Colon (tissue), 2 donors: ENCODE results near the gene TBL1XR1.
"Not testable (repeated sequence)": the region's sequence is repeated elsewhere in the genome, so short reads cannot be mapped to it uniquely, and the experiment has no call there.

Source experiments
- FAIRE-seq: peaks from 2 replicates; lab custom pipeline; 2012; peaks lifted over from hg19 to GRCh38; lab: Jason Lieb, UNC
- donor health status: control.
- donor health status: control.

The TBL1XR1 gene

DNA sequence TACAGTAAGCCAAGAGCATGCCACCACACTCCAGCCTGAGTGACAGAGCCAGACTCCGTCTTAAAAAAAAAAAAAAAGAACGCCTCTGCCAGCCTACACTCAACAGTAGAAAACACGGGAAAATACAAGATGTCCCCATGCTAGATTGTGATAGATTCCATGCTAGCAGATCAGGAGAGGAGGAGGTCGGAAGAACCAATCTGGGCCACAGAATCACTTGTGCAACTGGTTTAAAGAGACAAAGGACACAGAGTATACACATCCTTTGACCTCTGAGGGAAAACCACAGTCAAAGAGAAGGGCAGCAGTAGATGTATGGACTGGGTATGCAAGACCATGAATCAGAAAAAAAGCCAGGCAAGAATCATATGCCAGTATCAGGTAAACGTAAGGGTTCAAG lies 15.9 kb downstream of the TBL1XR1 start:
- no peak for FAIRE-seq

DNA sequence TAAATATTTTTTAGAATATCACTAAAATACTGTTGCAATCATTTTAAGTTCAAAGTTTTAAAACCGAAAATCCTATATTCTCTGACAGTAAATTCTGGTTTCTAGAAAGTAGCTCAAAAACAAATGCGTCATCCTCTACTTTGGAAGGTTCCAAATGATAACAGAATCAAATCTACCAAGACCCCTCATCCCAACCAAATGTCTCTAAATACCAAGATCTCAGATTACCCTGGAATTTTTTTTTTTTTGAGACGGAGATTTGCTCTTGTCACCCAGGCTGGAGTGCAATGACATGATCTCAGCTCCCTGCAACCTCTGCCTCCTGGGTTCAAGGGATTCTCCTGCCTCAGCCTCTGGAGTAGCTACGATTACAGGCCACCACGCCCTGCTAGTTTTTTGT lies 16.8 kb downstream of the TBL1XR1 start:
- FAIRE-seq: no peak

DNA sequence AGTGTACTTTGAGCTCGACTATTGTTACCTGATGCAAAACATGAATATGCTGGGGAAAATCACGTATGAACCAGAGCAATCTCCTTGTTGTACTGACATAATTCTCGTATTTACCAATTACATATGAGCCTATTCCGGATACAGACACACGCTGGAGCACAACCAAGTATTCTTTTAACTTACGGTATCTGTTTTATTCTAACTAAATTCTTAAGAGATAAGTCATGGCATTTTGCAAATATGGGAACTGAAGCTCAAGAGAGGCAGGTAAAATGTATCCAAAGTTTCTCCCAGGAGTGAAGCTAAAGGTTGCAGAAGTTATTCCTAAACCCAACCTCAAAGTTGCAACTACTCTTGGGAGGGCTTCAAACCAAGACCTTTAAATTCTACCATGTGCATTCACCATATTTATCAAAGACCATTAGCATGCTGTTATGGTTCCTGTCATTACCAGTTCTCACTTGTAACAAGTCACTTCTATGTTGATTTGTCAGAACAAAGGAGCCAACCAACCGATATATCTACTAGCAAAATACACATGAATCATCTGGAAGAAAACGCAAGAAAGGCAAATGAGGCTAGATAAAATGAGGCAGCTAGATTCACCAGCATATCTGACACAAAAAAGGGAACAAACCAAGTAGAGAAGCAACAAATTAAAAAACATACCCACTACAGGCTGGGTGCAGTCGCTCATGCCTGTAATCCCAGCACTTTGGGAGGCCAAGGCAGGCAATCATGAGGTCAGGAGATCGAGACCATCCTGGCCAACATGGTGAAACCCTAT lies 17.8 kb downstream of the TBL1XR1 start:
- no peak for FAIRE-seq

DNA sequence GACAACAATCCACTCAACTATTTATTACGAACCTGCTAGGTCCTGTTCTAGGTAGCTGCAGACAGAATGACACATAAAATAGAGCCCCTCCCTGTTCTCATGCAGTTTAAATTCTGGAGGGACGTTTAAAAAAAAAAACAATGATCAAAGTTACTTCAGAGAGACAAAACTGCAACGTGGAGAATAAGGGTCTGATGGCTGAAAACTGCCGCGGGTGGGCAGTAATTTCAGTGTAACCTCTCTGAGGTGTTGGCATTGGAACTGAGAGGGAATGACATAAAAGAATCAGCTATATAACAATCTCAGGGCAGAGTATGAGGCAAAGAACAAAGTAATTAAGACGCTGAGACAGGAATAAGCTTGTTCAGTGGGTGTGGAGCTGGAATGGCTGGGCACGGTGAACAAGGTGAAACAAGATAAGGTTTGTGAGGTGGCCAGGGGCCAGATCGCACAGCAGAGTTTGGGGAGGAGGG lies 19.5 kb downstream of the TBL1XR1 start:
- no peak for FAIRE-seq

DNA sequence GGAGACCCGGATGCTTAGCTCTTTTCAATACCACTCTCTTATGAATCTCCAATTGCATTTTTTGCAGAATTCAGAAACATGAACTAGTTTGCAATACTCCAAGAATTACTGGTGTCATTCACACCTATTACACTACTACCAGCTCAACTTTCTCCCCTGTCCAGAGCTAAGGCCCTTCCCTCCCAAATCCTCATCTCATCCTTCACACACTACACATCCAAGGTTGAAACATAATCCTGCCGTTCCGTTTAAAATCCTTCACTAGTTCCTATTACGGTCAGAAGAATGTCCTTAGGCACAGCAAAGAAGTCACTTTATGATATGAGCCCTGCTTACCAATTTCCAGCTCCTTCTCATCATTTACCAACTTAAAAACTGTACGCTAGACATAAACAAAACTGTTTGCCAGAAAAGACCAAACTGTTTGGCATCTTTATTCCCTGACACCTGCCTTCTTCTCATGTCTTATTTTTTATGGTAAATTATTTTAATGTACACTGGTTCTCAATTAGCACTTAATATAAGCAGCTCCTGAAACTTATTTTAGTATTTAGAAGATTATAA lies 22.6 kb downstream of the TBL1XR1 start:
- no peak for FAIRE-seq

DNA sequence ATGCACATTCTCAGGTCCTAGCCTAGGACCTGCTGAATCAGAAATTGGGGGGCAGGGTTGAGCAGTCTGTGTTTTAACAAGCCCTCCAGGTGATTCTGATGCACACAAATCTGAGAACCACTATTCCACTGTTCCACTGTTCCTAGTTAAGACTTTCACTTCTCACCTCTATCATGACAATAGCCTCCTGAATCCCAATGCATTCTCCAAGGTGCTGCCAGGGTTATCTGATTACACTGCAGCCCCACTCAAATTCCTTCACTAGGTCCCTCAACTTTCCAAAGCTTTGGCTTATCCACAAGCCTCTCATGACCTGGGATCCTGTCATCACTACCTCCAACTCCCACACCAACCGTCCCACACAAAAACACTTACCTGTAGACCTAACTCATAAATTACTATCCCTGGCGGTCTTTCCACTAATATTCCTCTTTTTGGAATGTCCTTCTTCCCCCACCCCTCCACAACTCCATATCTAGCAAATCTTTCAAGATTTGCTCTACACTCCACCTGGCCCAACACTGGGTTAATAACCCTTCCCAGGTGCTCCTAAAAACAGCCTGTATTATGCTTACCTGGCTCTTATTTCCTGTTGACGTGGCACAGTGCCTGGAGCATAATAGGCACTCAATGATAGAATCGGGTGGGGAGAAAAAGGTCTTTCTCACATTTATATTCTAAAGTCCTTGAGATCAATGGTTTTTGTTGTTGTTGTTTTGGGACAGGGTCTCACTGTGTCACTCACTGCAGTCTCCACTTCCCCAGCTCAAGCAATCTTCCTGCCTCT lies 27.2 kb downstream of the TBL1XR1 start:
- FAIRE-seq: no peak

DNA sequence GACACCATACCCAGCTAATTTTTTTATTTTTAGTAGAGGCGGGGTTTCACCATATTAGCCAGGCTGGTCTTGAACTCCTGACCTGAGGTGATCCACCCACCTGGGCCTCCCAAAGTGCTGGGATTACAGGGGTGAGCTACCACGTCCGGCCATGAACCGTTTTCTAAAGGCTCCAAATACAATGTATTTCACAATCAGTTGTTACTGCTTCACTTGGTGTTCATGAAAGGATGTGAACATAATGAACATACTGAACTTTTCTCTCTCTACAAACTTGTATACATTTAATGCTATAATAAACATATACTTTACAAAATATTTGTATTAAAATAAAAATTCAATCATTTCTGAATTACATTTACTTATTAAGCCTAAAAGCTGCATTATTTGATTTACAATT lies 28.9 kb downstream of the TBL1XR1 start:
- FAIRE-seq: no peak

DNA sequence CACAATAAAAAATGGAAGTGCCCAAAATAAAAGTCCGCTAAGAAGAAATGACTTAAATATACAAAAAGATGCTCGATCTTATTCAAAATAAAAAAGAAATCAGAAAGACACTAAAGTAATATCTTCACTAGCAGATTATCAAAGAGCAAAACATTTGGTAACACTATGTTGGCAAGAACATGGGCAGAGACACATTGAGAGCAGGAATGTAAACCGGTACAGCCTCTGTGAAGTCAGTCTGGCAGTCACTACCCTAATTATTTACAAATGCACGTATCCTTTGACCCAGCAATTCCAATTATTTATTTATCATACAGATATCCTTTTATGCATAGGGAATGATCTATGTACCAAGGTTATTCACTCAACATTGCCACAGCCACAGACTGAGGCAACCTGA lies 34.5 kb downstream of the TBL1XR1 start:
- FAIRE-seq: no peak

DNA sequence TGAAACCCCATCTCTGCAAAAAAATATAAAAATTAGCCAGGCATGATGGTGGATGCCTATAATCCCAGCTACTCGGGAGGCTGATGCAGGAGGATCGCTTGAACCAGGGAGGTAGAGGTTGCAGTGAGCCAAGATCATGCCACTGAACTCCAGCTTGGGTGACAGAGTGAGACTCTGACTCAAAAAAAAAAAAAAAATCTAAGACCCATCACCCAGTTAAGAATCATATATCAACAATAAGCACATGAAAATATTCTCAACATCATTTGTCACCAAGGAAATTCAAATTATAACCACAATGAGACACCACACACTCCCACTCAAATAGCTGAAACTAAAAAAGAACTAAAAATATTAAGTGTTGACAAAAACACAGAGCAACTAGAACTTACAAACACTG lies 35.7 kb downstream of the TBL1XR1 start:
- FAIRE-seq: not testable (repeated sequence)

DNA sequence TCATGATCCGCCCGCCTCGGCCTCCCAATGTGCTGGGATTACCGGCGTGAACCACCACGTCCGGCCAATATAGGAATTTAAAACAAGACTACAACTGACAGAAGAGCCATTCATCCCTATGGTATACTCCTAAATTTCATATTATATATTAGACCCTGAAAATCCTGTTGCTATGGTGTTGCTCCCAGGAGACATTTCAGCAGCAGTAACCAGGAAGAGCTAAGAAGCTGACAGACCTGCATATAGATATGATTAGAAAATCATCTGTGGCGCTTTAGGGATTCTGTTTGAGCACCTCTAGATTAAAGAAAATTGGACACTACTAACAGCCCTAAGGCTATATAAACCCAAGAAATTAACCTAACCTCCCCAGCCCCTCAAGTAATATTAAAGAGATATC lies 38.8 kb downstream of the TBL1XR1 start:
- FAIRE-seq: no peak

DNA sequence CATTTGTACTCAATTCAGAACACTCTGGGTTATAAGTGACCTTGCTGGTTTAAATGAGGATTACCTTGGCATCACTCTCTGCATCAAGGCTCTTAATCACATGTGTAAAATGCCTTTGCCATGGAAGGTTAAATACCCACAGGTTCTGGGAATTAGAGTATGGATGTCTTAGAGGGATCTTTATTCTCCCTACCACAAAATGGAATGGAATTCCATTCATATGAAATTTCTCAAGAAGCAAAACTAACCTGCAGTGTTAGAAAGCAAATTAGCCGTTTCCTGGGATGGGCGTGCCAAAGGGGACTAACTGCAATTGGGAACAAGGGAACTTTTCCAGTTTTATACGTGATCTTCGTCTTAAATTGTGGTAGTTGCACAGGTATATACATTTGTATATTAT lies 39.8 kb downstream of the TBL1XR1 start:
- no peak for FAIRE-seq

DNA sequence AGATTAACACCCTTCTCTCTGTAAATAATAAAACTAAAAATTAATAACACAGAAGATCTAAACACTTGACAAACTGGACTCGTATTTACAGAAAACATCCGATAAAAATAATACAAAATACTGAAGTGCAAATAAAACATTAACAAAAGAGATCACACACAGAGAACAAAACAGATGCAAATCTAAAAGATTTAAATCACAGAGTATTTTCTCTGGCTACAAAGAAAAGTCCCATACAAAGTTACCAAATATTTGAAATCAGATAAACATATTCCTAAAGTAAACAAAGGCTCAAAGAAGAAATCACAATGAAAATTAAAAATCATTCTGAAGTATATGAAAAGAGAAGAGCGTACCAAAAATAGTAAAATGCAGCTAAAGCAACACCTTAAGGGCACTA lies 42.5 kb downstream of the TBL1XR1 start:
- peak; percentile 78 for FAIRE-seq

DNA sequence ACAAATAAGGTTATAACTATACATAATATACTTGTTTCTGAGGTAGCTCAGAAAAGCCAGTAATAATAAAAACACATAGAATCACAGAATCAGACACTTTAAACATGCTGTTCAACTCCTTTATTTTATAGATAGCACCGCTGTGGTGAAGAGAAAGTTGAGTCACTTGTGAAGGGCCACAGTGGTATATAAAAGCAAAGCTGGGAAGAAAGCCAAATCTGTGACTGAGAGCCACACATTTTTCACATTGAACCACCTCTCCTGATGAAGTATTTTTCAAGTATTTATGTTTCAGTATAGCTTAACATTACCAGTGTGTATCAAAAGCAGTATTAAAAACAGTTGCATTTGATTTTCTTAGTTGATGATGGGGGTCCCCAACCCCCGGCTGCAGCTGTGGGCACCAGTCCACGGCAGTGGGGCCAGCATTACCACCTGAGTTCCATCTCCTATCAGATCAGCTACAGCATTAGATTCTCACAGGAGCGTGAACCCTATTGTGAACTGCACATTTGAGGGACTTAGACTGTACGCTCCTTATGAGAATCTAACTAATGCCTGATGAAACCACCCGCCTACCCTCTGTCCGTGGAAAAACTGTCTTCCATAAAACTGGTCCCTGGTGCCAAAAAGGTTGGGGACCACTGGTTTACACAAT lies 46.2 kb downstream of the TBL1XR1 start:
- no peak for FAIRE-seq

DNA sequence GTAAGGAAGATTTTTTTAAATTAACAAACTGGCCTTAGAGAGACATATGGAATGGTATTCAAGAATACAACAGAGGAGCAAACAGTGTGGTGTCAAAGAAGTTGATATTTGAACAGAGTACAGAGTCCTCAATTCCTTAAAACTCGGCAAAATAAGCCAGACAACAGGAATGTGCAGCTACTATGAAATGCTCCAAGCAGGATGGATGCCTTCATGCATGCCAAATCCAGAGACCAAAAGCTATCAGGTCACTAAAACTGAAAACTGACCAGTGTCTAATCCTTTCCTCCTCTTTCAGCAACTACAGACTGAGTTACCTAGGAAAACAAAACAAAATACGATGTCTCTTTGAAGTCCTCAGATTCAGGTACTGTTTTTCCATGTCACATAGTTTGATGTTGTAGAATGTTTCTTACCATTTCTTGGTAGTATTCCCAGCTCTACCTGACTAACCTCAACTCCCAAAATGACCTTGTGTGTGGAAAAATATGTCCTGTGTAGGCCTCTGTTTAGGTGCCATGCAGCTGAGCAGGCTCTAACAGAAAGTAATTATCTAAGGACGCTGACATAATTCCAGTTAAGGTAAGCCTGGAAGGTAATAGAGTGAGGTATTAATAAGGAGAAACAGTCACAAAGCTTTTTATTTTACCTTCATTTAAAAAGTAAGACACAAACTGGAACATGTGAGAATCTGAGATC lies 46.9 kb downstream of the TBL1XR1 start:
- FAIRE-seq: no peak

DNA sequence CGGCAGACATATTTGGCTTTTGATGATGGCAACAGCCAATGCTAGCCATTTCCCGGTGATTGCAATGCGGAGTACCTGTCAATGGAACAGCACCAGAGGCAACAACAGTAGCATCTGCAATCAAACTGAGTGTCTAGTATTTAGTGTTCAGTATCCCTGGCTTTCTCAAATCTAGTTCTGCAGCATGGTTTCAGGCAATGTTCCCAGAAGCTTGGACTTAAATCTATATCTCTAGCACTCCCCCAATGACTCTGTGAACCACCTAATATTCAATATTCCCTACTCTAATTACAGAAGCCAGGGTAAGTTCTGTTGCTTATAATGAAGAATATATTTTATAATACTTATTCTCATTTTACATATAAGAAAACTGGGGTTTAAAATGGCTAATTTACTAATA lies 48.2 kb downstream of the TBL1XR1 start:
- no peak for FAIRE-seq

DNA sequence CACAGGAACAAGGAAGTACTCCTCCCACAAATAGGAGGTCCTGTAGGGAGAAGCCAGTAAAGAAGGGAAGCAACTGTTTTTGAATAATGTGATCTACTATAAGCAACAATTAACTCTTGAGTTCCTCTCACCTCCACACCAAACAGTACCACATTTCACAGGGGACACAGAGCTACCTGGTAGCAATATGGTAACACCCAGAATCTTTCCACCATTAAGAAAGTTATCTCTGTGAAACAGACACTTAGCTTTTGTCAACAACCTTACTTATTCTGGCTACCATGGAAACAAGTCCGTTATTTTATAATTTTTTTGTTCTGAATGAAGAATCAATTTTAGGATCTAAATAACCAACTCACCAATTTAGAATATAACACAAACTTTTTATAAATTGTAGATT lies 49.5 kb downstream of the TBL1XR1 start:
- FAIRE-seq: no peak

DNA sequence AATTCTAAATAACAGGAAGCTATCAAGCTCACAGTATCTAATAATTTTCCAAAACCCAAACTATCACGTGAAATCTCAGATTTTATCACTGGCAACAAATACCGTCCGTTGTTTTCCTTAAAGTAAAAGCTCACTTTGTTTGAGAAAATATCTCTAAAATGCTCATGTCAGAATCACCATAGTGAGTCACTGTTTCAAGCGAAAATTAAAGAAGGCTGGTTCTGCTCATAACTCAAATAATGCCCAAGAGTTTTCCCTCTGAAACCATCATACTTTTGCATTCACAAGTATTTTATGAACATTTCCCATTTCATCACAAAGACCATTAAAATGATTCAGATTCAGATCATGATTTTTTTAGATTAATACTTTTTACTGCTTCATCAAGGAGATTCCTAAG lies 50.6 kb downstream of the TBL1XR1 start:
- no peak for FAIRE-seq

DNA sequence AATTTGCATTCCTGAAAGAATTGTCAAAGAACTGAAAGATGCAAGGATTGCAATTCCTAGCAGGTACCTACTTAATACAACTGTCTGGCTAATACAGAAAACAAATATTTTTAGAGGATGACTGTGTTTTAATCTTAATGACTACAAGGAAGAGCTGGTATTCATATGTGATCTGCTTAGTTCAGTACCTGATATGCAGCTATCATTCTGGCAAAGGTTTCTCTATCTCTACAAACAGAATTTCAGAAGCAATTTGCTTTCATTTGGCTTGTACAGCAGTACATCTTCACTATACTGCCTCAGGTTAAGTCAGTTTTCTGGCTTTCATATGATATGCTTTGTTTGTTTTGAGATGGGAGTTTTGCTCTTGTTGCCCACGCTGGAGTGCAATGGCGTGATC lies 51.3 kb downstream of the TBL1XR1 start:
- no peak for FAIRE-seq

DNA sequence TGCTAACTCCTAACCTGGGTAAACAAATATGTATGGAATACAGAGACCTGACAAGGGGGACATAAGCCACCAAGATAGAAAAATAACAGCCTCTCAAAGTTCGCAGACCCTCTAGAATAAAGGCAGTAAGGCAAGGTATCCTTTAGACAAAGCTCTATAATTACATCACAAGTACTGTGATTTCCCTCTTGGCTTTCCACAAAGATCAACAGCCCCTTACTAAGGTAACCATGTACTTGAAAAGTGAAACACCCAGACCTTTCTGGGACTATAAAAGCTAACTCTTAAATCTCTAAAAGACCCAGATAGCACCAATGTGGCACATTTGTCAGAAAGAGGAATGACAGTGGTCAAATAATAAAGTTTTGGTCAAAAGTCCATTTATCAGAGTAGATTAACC lies 51.9 kb downstream of the TBL1XR1 start:
- no peak for FAIRE-seq

DNA sequence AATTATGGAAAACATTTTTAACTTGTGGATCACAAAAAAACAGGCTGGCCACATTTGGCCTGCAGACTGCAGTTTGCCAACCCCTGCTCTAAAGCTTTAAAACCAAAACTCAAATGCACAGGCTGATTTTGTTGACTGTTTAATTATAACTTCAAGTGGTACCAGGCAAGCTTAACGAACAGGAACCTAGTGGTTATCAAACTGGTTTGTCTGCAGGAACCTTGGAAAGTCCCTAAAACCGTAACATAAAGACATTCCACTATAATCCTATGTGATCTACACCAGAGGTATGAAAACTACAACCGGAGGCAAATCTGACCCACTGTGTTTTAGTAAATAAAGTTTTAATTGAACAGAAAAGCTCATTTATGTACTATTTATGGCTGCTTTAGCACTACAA lies 52.4 kb downstream of the TBL1XR1 start:
- no peak for FAIRE-seq

DNA sequence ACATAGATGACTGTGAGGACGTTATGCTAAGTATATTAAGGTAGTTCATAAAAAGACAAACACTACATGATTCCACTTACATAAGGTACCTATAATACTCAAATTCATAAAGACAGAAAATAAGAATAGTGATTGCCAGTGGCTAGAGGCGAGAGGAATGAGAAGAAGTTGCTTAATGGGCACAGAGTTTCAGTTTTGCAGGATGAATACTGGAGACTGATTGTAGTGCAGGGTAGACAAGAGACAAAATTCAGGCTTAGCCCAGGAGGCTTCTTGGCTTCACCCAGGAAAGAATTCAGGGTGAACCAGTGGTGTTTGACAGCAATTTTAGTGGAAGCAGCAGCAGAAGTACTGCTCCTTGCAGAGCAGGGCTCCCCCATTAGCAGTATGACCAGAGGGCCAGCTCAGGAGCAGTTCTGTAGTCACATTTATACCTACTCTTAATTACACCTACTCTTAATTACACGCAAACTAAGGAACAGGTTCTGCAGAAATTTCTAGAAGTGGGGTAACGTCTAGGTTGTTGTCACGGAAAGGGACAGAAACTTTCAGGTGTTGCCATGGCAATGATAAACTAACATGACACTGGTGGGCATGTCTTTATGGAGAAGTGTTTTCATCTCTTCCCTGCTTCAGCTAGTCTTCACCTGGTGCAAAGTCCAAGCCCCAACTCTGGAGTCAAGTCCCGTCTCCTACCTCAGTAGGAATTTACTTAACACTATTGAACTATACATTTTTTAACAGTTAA lies 55.2 kb downstream of the TBL1XR1 start:
- no peak for FAIRE-seq
